ENCODE measurements around the gene WWC2.

The WWC2 gene

DNA sequence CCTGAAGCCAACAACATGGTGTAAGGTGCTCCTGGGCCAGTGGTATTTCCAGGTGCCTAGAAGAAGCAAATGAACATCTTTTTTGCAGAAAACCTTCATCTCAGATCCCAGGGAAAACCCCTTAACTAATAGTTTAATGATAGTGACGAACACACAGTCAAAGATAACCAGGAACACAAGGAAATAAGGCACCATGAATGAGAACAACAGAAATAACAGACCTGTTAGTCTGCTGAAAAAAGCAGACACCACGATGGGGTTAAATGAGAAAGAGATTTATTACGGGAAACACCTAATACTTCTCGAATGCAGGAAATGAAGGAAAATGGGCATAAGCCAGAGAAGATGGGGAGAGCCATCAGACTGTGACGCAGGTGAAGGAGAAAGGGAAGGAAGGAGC lies 30.6 kb upstream of the WWC2 start:
- TF ChIP-seq EZH2phosphoT487 (IDR thresholded peaks at IDR 0.05; ENCODE audit: low read depth) = no peak
- TF ChIP-seq, protein P1, sequence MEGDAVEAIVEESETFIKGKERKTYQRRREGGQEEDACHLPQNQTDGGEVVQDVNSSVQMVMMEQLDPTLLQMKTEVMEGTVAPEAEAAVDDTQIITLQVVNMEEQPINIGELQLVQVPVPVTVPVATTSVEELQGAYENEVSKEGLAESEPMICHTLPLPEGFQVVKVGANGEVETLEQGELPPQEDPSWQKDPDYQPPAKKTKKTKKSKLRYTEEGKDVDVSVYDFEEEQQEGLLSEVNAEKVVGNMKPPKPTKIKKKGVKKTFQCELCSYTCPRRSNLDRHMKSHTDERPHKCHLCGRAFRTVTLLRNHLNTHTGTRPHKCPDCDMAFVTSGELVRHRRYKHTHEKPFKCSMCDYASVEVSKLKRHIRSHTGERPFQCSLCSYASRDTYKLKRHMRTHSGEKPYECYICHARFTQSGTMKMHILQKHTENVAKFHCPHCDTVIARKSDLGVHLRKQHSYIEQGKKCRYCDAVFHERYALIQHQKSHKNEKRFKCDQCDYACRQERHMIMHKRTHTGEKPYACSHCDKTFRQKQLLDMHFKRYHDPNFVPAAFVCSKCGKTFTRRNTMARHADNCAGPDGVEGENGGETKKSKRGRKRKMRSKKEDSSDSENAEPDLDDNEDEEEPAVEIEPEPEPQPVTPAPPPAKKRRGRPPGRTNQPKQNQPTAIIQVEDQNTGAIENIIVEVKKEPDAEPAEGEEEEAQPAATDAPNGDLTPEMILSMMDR (IDR thresholded peaks at IDR 0.05; ENCODE audit: low read depth, low read length) = no peak
- no peaks in the 10 kb centered on the region for H3K27me3 ChIP-seq (ENCODE audit: low read depth, low read length)
- no peak overlapping the region for H3K27ac ChIP-seq (ENCODE audit: low read length)
- H3K4me1 ChIP-seq (ENCODE audit: low read length) = no peaks in the 10 kb centered on the region; the same call in 1 of the 2 replicates
- H3K4me3 ChIP-seq (ENCODE audit: low read length) = no peak overlapping the region
- no peak overlapping the region for H3K9ac ChIP-seq (ENCODE audit: low read length)
- H3K9me3 ChIP-seq (ENCODE audit: insufficient read depth, low read length) = peaks cover 14% of the 10 kb centered on the region; the same call in 1 of the 2 replicates
- H2AFZ ChIP-seq (ENCODE audit: low read depth, low read length) = no peak overlapping the region
- peaks cover 5% of the 10 kb centered on the region for H3K36me3 ChIP-seq (replicated peaks; ENCODE audit: low read depth, low read length)
- H4K20me1 ChIP-seq (ENCODE audit: insufficient read depth, low read length) = no peaks in the 10 kb centered on the region
- H3K79me2 ChIP-seq (ENCODE audit: low read length) = no peaks in the 10 kb centered on the region
- no peak overlapping the region for H3K4me2 ChIP-seq (ENCODE audit: low read length)

DNA sequence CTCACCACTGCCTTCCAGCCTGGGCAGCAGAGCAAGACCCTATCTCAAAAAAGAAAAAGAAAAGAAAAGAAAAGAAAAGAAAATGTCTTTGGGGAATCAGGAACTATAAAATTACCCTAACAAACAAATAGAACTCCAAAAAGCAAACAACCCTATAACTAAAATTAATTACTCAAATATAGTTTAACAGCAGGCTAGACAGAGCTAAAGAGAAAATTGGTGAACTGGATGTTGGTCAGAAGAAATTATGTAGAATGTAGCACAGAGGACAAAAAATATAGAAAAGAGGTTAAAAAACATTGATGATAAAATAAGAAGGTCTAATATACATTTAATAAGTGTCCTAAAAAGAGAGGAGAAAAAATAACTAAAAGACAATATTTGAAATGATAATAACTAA lies 27.8 kb upstream of the WWC2 start:
- Histone ChIP-seq H2AFZ (ENCODE audit: low read depth, low read length) (no peak overlapping the region), H3K4me2 (ENCODE audit: low read length) (no peak overlapping the region), H3K79me2 (ENCODE audit: low read length) (no peaks in the 10 kb centered on the region), H3K36me3 (replicated peaks; ENCODE audit: low read depth, low read length) (peaks cover 5% of the 10 kb centered on the region), H4K20me1 (ENCODE audit: insufficient read depth, low read length) (no peaks in the 10 kb centered on the region), H3K27ac (ENCODE audit: low read length) (no peak overlapping the region), H3K4me3 (ENCODE audit: low read length) (no peak overlapping the region), H3K9me3 (ENCODE audit: insufficient read depth, low read length) (peaks cover 14% of the 10 kb centered on the region; the same call in 1 of the 2 replicates), H3K4me1 (ENCODE audit: low read length) (peaks cover 4% of the 10 kb centered on the region; the same call in 1 of the 2 replicates), H3K9ac (ENCODE audit: low read length) (no peak overlapping the region), H3K27me3 (ENCODE audit: low read depth, low read length) (0 out of 2 replicates have a peak, but pooled peaks cover 6% of the 10 kb centered on the region)
- TF ChIP-seq, protein P1 (IDR thresholded peaks at IDR 0.05; ENCODE audit: low read depth, low read length) = no peak
- TF ChIP-seq EZH2phosphoT487 (IDR thresholded peaks at IDR 0.05; ENCODE audit: low read depth) = no peak

DNA sequence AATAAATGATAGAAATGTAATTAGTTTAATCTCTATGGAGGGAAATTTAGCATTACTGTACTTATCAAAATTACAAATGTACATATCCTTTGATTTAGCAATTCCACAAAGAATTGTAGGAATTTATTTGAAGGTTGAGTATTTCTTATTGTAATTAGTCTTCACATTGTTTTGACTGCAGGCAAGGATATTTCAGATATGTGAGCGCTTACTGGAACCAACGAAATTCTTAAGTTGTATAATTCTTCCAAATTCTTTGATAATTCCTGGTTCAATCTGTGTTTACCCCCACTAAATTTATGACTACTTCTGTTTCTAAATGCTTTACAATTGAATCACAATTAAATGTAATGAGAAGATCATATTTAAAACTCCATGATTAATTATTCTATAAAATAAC lies 26.9 kb upstream of the WWC2 start:
- H3K4me2 ChIP-seq (ENCODE audit: low read length) = no peak overlapping the region
- no peak overlapping the region for H3K27ac ChIP-seq (ENCODE audit: low read length)
- H3K27me3 ChIP-seq (ENCODE audit: low read depth, low read length) = 0 out of 2 replicates have a peak, but pooled peaks cover 6% of the 10 kb centered on the region
- no peaks in the 10 kb centered on the region for H4K20me1 ChIP-seq (ENCODE audit: insufficient read depth, low read length)
- TF ChIP-seq, protein P1 (IDR thresholded peaks at IDR 0.05; ENCODE audit: low read depth, low read length) = no peak
- TF ChIP-seq EZH2phosphoT487 (IDR thresholded peaks at IDR 0.05; ENCODE audit: low read depth) = no peak
- no peak overlapping the region for H2AFZ ChIP-seq (ENCODE audit: low read depth, low read length)
- H3K9me3 ChIP-seq (ENCODE audit: insufficient read depth, low read length) = peaks cover 14% of the 10 kb centered on the region; the same call in 1 of the 2 replicates
- H3K79me2 ChIP-seq (ENCODE audit: low read length) = no peaks in the 10 kb centered on the region
- H3K4me1 ChIP-seq (ENCODE audit: low read length) = peaks cover 4% of the 10 kb centered on the region; the same call in 1 of the 2 replicates
- H3K36me3 ChIP-seq (replicated peaks; ENCODE audit: low read depth, low read length) = peaks cover 5% of the 10 kb centered on the region
- H3K4me3 ChIP-seq (ENCODE audit: low read length) = no peak overlapping the region
- no peak overlapping the region for H3K9ac ChIP-seq (ENCODE audit: low read length)

DNA sequence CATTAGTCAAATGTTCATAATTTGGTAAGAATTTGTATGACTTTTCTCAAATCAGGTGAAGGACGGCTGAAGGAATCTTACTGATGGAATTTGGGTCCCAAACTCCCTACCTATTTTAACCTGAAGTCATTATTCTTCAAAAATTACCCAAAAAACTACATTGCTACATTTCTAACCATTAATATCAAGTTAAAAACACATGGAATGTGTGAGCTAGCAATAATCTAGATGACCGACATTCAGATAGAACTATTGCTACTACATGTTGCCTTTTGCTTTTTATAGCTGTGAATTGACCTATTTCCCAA lies 25.3 kb upstream of the WWC2 start:
- Histone ChIP-seq H4K20me1 (ENCODE audit: insufficient read depth, low read length) (no peaks in the 10 kb centered on the region), H3K79me2 (ENCODE audit: low read length) (no peaks in the 10 kb centered on the region), H3K4me1 (ENCODE audit: low read length) (peaks cover 4% of the 10 kb centered on the region; the same call in 1 of the 2 replicates), H3K27me3 (ENCODE audit: low read depth, low read length) (0 out of 2 replicates have a peak, but pooled peaks cover 6% of the 10 kb centered on the region), H3K4me3 (ENCODE audit: low read length) (no peak overlapping the region), H3K4me2 (ENCODE audit: low read length) (0 out of 2 replicates have a peak overlapping the region, but pooled peaks have one; percentile 2), H3K36me3 (replicated peaks; ENCODE audit: low read depth, low read length) (peaks cover 5% of the 10 kb centered on the region), H2AFZ (ENCODE audit: low read depth, low read length) (no peak overlapping the region), H3K9me3 (ENCODE audit: insufficient read depth, low read length) (peaks cover 14% of the 10 kb centered on the region; the same call in 1 of the 2 replicates), H3K9ac (ENCODE audit: low read length) (no peak overlapping the region), H3K27ac (ENCODE audit: low read length) (no peak overlapping the region)
- no peak for TF ChIP-seq EZH2phosphoT487 (IDR thresholded peaks at IDR 0.05; ENCODE audit: low read depth)
- TF ChIP-seq, protein P1 (IDR thresholded peaks at IDR 0.05; ENCODE audit: low read depth, low read length) = no peak
